Measurements from ENCODE around the gene UBAP2L.
"Not testable (repeated sequence)": the region's sequence is repeated elsewhere in the genome, so short reads cannot be mapped to it uniquely, and the experiment has no call there.

The UBAP2L gene

DNA sequence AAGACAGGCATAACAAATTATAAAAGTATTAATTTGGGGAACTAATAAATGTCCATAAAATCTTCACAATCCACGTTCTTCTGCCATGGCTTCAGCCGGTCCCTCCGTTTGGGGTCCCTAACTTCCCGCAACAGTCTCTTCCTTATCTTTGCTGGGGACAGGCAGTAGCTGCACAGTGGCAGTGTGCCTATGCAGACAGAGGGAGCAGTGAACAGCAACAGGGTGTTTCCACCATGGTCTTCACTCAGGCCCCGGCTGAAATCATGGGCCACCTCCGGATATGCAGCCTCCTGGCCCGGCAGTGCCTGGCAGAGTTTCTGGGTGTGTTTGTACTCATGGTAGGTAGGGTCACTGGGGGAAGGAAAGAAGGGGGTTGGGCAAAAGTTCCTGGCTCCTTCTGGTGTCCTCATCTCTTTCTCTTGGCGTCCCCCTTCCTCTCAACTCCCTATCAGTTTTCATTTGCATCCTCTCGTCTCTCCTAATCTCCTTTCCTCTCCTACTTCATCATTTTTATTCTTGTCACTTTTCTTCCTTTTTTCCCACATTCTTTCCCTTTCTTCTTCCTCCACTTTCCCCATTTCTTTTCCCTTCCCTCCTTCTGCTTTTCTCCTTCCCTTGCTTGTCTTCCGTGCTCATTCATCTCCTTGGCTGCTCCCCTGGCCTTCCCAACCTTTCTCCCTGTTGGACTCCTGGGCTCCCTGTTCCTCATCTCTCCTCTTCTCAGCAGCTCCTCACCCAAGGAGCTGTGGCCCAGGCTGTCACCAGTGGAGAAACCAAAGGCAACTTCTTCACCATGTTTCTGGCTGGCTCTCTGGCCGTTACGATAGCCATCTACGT lies 91.7 kb downstream of the UBAP2L start:
- not testable (repeated sequence) for DNase-seq

DNA sequence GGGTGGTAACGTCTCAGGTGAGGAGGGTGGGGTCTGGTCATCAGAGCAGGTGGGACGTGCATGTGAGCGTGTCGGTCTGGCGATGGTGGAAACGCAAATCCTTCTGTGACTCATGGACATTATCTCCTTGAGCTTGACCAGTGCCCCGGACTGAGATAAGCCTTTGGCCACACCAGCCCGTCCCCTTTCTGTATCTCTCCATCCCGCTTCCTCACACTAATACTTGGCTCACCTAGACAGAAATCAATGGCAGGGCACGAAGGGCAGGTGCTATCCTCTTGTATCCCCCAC lies 92.3 kb downstream of the UBAP2L start:
- DNase-seq = no peak

DNA sequence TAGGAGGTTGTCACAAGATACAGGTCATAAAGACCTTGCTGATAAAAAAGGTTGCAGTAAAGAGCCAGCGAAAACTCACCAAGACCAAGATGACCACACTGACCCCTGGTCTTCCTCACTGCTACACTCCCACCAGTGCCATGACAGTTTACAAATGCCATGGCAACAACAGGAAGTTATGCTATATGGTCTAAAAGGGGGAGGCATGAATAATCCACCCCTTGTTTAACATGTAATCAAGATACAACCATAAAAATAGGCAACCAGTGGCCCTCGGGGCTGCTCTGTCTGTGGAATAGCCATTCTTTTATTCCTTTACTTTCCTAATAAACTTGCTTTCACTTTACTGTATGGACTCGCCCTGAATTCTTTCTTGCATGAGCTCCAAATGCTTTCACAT lies 93.5 kb downstream of the UBAP2L start:
- not testable (repeated sequence) for DNase-seq

GRCh38 chr1:154316704-154317103 lies 95.9 kb downstream of the UBAP2L start:
- DNase-seq = no peak

GRCh38 chr1:154318386-154318785 lies 97.6 kb downstream of the UBAP2L start:
- no peak for DNase-seq

All from NCI-H82 (cell line).